Activated naive CD4-positive, alpha-beta T cell treated with anti-CD3 and anti-CD28 coated beads, Interleukin-2, amount 10 ng/mL, durations not matched to agents 7 days and 5 days (primary cell): ENCODE data around the gene H2AZ1.

ENCODE experiments used
- CTCF ChIA-PET: fragments of 350-600 bp; sonication (Branson Sonifier 250); formaldehyde crosslinking; loops from one replicate; lab custom pipeline; 2021; ENCODE audit warnings: antibody characterized with exemption; lab: Charles Lee
- DNase-seq: peaks from one replicate; pipeline ENCODE4 v3.0.0-alpha.2; 2020
- H3K27ac Mint-ChIP-seq: one replicate; pipeline ENCODE4 v1.8.0; 2021; ENCODE audit warnings: mild to moderate bottlenecking, moderate library complexity, mixed read lengths
- H3K27me3 Mint-ChIP-seq: one replicate; pipeline ENCODE4 v1.8.0; 2021; ENCODE audit warnings: mild to moderate bottlenecking, mixed read lengths
- H3K36me3 Mint-ChIP-seq: one replicate; pipeline ENCODE4 v1.8.0; 2021; ENCODE audit warnings: mixed read lengths
- H3K4me1 Mint-ChIP-seq: one replicate; pipeline ENCODE4 v1.8.0; 2021; ENCODE audit warnings: mixed read lengths
- H3K4me3 Mint-ChIP-seq: one replicate; pipeline ENCODE4 v1.8.0; 2021; ENCODE audit warnings: mild to moderate bottlenecking, moderate library complexity, mixed read lengths
- H3K9me3 Mint-ChIP-seq: one replicate; pipeline ENCODE4 v1.8.0; 2021; ENCODE audit warnings: mixed read lengths

H2AZ1 gene

DNA sequence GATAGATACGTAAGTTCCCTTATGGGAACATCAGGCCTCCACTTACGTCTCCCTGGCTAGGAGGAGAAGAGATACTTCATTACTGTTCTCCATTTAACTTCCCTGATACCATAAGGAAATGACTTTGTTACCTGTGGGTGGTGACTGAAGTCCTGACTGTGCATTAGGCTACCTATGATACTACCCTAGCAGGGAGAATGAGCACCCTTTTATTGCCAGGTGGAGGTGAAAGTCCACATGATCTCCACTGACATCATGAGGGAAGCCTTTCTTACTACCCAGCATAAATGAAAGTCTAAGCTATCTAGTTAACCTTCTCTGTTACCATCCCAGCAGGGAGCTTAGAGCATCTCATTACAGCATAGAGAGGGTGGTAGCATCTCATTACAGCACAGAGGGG is 31.4 kb downstream of the H2AZ1 start:
- DNase-seq = no peak
- CTCF ChIA-PET = no interaction called here
- H3K27me3 Mint-ChIP-seq = no peaks in the 10 kb centered on the region
- H3K27ac Mint-ChIP-seq = no peak overlapping the region
- peaks cover 8% of the 10 kb centered on the region for H3K9me3 Mint-ChIP-seq
- H3K4me1 Mint-ChIP-seq = peaks cover 15% of the 10 kb centered on the region
- peaks cover 49% of the 10 kb centered on the region for H3K36me3 Mint-ChIP-seq
- H3K4me3 Mint-ChIP-seq = no peak overlapping the region

DNA sequence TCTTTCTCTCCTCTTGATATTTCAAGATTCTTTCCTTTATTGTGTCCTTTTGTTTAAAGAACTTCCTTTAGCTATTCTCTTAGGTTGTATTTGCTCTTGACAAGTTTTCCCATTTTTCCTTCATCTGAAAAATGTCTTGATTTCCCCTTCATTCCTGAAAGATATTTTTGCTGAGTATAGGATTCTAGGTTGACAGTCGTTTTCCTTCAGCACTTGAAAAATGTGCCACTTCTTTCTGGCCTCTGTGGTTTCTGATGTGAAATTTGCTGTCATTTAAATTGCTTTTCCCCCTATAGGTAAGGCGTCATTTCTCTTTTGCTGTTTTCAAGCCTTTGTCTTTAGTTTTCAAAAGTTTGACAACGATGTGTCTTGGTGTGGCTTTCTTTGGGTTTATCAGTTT is 32.5 kb downstream of the H2AZ1 start:
- peaks cover 15% of the 10 kb centered on the region for H3K4me1 Mint-ChIP-seq
- no peak overlapping the region for H3K27ac Mint-ChIP-seq
- CTCF ChIA-PET = no interaction called here
- peaks cover 53% of the 10 kb centered on the region for H3K36me3 Mint-ChIP-seq
- DNase-seq = no peak
- no peak overlapping the region for H3K4me3 Mint-ChIP-seq
- no peaks in the 10 kb centered on the region for H3K27me3 Mint-ChIP-seq
- peaks cover 8% of the 10 kb centered on the region for H3K9me3 Mint-ChIP-seq

DNA sequence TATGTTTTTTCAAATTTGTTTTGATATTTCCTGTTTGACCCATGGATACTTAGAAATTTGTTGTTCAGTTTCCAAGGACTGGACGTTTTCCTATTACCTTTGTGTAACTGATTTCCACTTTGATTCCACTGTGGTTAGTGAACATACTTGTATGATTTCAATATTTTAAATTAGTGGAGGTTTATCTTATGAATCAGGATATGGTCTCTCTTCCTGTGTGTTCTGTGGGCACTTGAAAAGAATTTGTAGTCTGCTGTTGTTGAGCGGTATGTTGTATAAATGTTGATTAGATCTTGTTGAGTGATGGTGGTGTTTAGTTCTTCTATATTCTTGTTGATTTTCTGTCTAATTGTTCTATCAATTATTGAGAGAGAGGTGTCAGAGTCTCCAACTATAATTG is 34.6 kb downstream of the H2AZ1 start:
- peaks cover 7% of the 10 kb centered on the region for H3K4me1 Mint-ChIP-seq
- DNase-seq = no peak
- H3K27me3 Mint-ChIP-seq = no peaks in the 10 kb centered on the region
- H3K27ac Mint-ChIP-seq = no peak overlapping the region
- no peak overlapping the region for H3K4me3 Mint-ChIP-seq
- peaks cover 53% of the 10 kb centered on the region for H3K36me3 Mint-ChIP-seq
- H3K9me3 Mint-ChIP-seq = peaks cover 8% of the 10 kb centered on the region
- CTCF ChIA-PET = no interaction called here
